ENCODE measurements around the gene BDH1.

Gene BDH1

GRCh38 chr3:197495499-197495898 is 60.3 kb downstream of the BDH1 start:
- no peak overlapping the region for H2BK15ac ChIP-seq (ENCODE audit: low read depth, poor library complexity, severe bottlenecking)
- H3K23ac ChIP-seq (ENCODE audit: low read length in 2 of 2) = no peak overlapping the region
- no peak overlapping the region for H3K14ac ChIP-seq (ENCODE audit: low read length in 2 of 2)
- no peak overlapping the region for H3K4ac ChIP-seq (ENCODE audit: low read depth in 1 of 2, low read length in 2 of 2)
- no peak overlapping the region for H3K4me3 ChIP-seq (ENCODE audit: insufficient read depth in 1 of 2, low read depth in 1 of 2, low read length in 2 of 2)
- H3K36me3 ChIP-seq (ENCODE audit: control insufficient read depth in 1 of 2, insufficient read depth in 2 of 2, low read depth in 1 of 2, low read length in 2 of 2) = peaks cover 0 to 3% of the 10 kb centered on the region in 2 experiments
- no peak overlapping the region for H4K8ac ChIP-seq (ENCODE audit: low read length)
- H2AK5ac ChIP-seq (ENCODE audit: low read length, severe bottlenecking) = peak overlapping the region; percentile 58
- peaks cover 0 to 39% of the 10 kb centered on the region in 2 experiments for H3K27me3 ChIP-seq (ENCODE audit: control insufficient read depth in 1 of 2, insufficient read depth in 1 of 2, low read length in 2 of 2)
- no peak for DNase-seq
- no peak overlapping the region for H2AFZ ChIP-seq (ENCODE audit: low read depth, low read length)
- WGBS = 72% methylated on average over 5 of the region's 5 CpGs
- H2BK12ac ChIP-seq (ENCODE audit: low read length in 2 of 2) = no peak overlapping the region
- no peaks in the 10 kb centered on the region for H3K9me3 ChIP-seq (ENCODE audit: control insufficient read depth, low read length)
- no peak overlapping the region for H2BK120ac ChIP-seq (ENCODE audit: low read depth, low read length)
- no peak overlapping the region for H3K18ac ChIP-seq (ENCODE audit: low read depth in 1 of 2, low read length in 2 of 2)
- H3K9ac ChIP-seq (ENCODE audit: low read length) = no peak overlapping the region
- no peak overlapping the region for H2BK5ac ChIP-seq (ENCODE audit: low read depth, low read length, poor library complexity, severe bottlenecking)
- no peak overlapping the region for H3K4me2 ChIP-seq (ENCODE audit: low read length, poor library complexity, severe bottlenecking)
- peaks cover 23% of the 10 kb centered on the region for H3K4me1 ChIP-seq (ENCODE audit: control insufficient read depth, insufficient read depth, low read depth, low read length)
- no peaks in the 10 kb centered on the region for H3K79me1 ChIP-seq (replicated peaks; ENCODE audit: low read length, poor library complexity, severe bottlenecking)
- H4K91ac ChIP-seq (ENCODE audit: low read length) = no peak overlapping the region
- no peak overlapping the region for H3K27ac ChIP-seq (ENCODE audit: low read length, poor library complexity, severe bottlenecking)

- Histone ChIP-seq H2BK5ac (ENCODE audit: low read depth, low read length, poor library complexity, severe bottlenecking) (no peak overlapping the region), H3K79me1 (replicated peaks; ENCODE audit: low read length, poor library complexity, severe bottlenecking) (no peaks in the 10 kb centered on the region), H3K9me3 (ENCODE audit: control insufficient read depth, low read length) (no peaks in the 10 kb centered on the region), H2AFZ (ENCODE audit: low read depth, low read length) (no peak overlapping the region), H4K91ac (ENCODE audit: low read length) (no peak overlapping the region), H2BK12ac (ENCODE audit: low read length in 2 of 2) (no peak overlapping the region), H3K4me3 (ENCODE audit: insufficient read depth in 1 of 2, low read depth in 1 of 2, low read length in 2 of 2) (no peak overlapping the region), H3K4ac (ENCODE audit: low read depth in 1 of 2, low read length in 2 of 2) (no peak overlapping the region), H3K27ac (ENCODE audit: low read length, poor library complexity, severe bottlenecking) (no peak overlapping the region), H3K23ac (ENCODE audit: low read length in 2 of 2) (no peak overlapping the region), H3K9ac (ENCODE audit: low read length) (no peak overlapping the region), H3K27me3 (ENCODE audit: control insufficient read depth in 1 of 2, insufficient read depth in 1 of 2, low read length in 2 of 2) (peaks cover 0 to 39% of the 10 kb centered on the region in 2 experiments), H2BK120ac (ENCODE audit: low read depth, low read length) (no peak overlapping the region), H2BK15ac (ENCODE audit: low read depth, poor library complexity, severe bottlenecking) (no peak overlapping the region), H3K4me1 (ENCODE audit: control insufficient read depth, insufficient read depth, low read depth, low read length) (peaks cover 26% of the 10 kb centered on the region), H3K18ac (ENCODE audit: low read depth in 1 of 2, low read length in 2 of 2) (no peak overlapping the region), H3K4me2 (ENCODE audit: low read length, poor library complexity, severe bottlenecking) (no peak overlapping the region), H3K36me3 (ENCODE audit: control insufficient read depth in 1 of 2, insufficient read depth in 2 of 2, low read depth in 1 of 2, low read length in 2 of 2) (peaks cover 0 to 3% of the 10 kb centered on the region in 2 experiments), H2AK5ac (ENCODE audit: low read length, severe bottlenecking) (peak overlapping the region; percentile 58), H3K14ac (ENCODE audit: low read length in 2 of 2) (no peak overlapping the region), H4K8ac (ENCODE audit: low read length) (no peak overlapping the region)
- DNase-seq = no peak
- 96% methylated on average over 8 of the region's 8 CpGs for WGBS
Observed at GRCh38 chr3:197495059-197495455, 60.7 kb downstream of the BDH1 start.

GRCh38 chr3:197494366-197495058 is 61.3 kb downstream of the BDH1 start:
- Histone ChIP-seq H3K79me1 (replicated peaks; ENCODE audit: low read length, poor library complexity, severe bottlenecking) (no peaks in the 10 kb centered on the region), H4K8ac (ENCODE audit: low read length) (no peak overlapping the region), H4K91ac (ENCODE audit: low read length) (no peak overlapping the region), H3K14ac (ENCODE audit: low read length in 2 of 2) (no peak overlapping the region), H3K4me2 (ENCODE audit: low read length, poor library complexity, severe bottlenecking) (no peak overlapping the region), H2BK5ac (ENCODE audit: low read depth, low read length, poor library complexity, severe bottlenecking) (no peak overlapping the region), H2BK15ac (ENCODE audit: low read depth, poor library complexity, severe bottlenecking) (no peak overlapping the region), H3K27ac (ENCODE audit: low read length, poor library complexity, severe bottlenecking) (no peak overlapping the region), H3K4ac (ENCODE audit: low read depth in 1 of 2, low read length in 2 of 2) (no peak overlapping the region), H2BK120ac (ENCODE audit: low read depth, low read length) (no peak overlapping the region), H3K18ac (ENCODE audit: low read depth in 1 of 2, low read length in 2 of 2) (no peak overlapping the region), H3K9me3 (ENCODE audit: control insufficient read depth, low read length) (no peaks in the 10 kb centered on the region), H3K4me1 (ENCODE audit: control insufficient read depth, insufficient read depth, low read depth, low read length) (peaks cover 27% of the 10 kb centered on the region), H2AK5ac (ENCODE audit: low read length, severe bottlenecking) (peak overlapping the region; percentile 7), H3K27me3 (ENCODE audit: control insufficient read depth in 1 of 2, insufficient read depth in 1 of 2, low read length in 2 of 2) (peaks cover 0 to 39% of the 10 kb centered on the region in 2 experiments), H3K36me3 (ENCODE audit: control insufficient read depth in 1 of 2, insufficient read depth in 2 of 2, low read depth in 1 of 2, low read length in 2 of 2) (peaks cover 0 to 3% of the 10 kb centered on the region in 2 experiments), H2AFZ (ENCODE audit: low read depth, low read length) (no peak overlapping the region), H3K23ac (ENCODE audit: low read length in 2 of 2) (no peak overlapping the region), H2BK12ac (ENCODE audit: low read length in 2 of 2) (no peak overlapping the region), H3K4me3 (ENCODE audit: insufficient read depth in 1 of 2, low read depth in 1 of 2, low read length in 2 of 2) (no peak overlapping the region), H3K9ac (ENCODE audit: low read length) (no peak overlapping the region)
- DNase-seq = no peak
- 88% methylated on average over 10 of the region's 10 CpGs for WGBS

GRCh38 chr3:197493049-197493448 is 62.7 kb downstream of the BDH1 start:
- Histone ChIP-seq H3K27ac (ENCODE audit: low read length, poor library complexity, severe bottlenecking) (no peak overlapping the region), H2BK12ac (ENCODE audit: low read length in 2 of 2) (no peak overlapping the region), H3K9me3 (ENCODE audit: control insufficient read depth, low read length) (no peaks in the 10 kb centered on the region), H2BK120ac (ENCODE audit: low read depth, low read length) (no peak overlapping the region), H3K27me3 (ENCODE audit: control insufficient read depth in 1 of 2, insufficient read depth in 1 of 2, low read length in 2 of 2) (peaks cover 0 to 39% of the 10 kb centered on the region in 2 experiments), H3K18ac (ENCODE audit: low read depth in 1 of 2, low read length in 2 of 2) (peak overlapping the region in 1 of 2 experiments; percentile 18), H3K79me1 (replicated peaks; ENCODE audit: low read length, poor library complexity, severe bottlenecking) (no peaks in the 10 kb centered on the region), H2AFZ (ENCODE audit: low read depth, low read length) (no peak overlapping the region), H3K36me3 (ENCODE audit: control insufficient read depth in 1 of 2, insufficient read depth in 2 of 2, low read depth in 1 of 2, low read length in 2 of 2) (no peaks in the 10 kb centered on the region), H4K8ac (ENCODE audit: low read length) (peak overlapping the region; percentile 28), H3K4me2 (ENCODE audit: low read length, poor library complexity, severe bottlenecking) (no peak overlapping the region), H2AK5ac (ENCODE audit: low read length, severe bottlenecking) (peak overlapping the region; percentile 50), H3K4me1 (ENCODE audit: control insufficient read depth, insufficient read depth, low read depth, low read length) (peaks cover 34% of the 10 kb centered on the region), H3K4ac (ENCODE audit: low read depth in 1 of 2, low read length in 2 of 2) (no peak overlapping the region), H4K91ac (ENCODE audit: low read length) (no peak overlapping the region), H3K14ac (ENCODE audit: low read length in 2 of 2) (no peak overlapping the region), H2BK15ac (ENCODE audit: low read depth, poor library complexity, severe bottlenecking) (no peak overlapping the region), H3K9ac (ENCODE audit: low read length) (no peak overlapping the region), H2BK5ac (ENCODE audit: low read depth, low read length, poor library complexity, severe bottlenecking) (no peak overlapping the region), H3K23ac (ENCODE audit: low read length in 2 of 2) (no peak overlapping the region), H3K4me3 (ENCODE audit: insufficient read depth in 1 of 2, low read depth in 1 of 2, low read length in 2 of 2) (no peak overlapping the region)
- no peak for DNase-seq
- WGBS = 100% methylated on average over 3 of the region's 5 CpGs
